ENCODE measurements around the gene SPEM1.
"Not testable (repeated sequence)": the region's sequence is repeated elsewhere in the genome, so short reads cannot be mapped to it uniquely, and the experiment has no call there.

Gene SPEM1

GRCh38 chr17:7466639-7467341 lies 46.7 kb downstream of the SPEM1 start:
- Histone ChIP-seq H3K27ac (ENCODE audit: low read length) (peak overlapping the region; percentile 63), H3K4me3 (ENCODE audit: low read depth in 1 of 2, low read length in 2 of 2) (no peak overlapping the region), H3K4me1 (ENCODE audit: control insufficient read depth in 1 of 2, insufficient read depth in 2 of 2, low read length in 2 of 2) (peaks cover 10 to 38% of the 10 kb centered on the region in 2 donors), H3K9me3 (ENCODE audit: control insufficient read depth in 1 of 2, low read length in 2 of 2) (no peaks in the 10 kb centered on the region), H3K27me3 (ENCODE audit: low read depth, low read length) (no peaks in the 10 kb centered on the region), H3K36me3 (ENCODE audit: control insufficient read depth in 1 of 2, insufficient read depth in 2 of 2, low read length in 2 of 2) (peaks cover 5 to 34% of the 10 kb centered on the region in 2 donors)

GRCh38 chr17:7467498-7467897 lies 47.4 kb downstream of the SPEM1 start:
- Histone ChIP-seq H3K27ac (ENCODE audit: low read length) (no peak overlapping the region), H3K36me3 (ENCODE audit: control insufficient read depth in 1 of 2, insufficient read depth in 2 of 2, low read length in 2 of 2) (peaks cover 5 to 30% of the 10 kb centered on the region in 2 donors), H3K4me3 (ENCODE audit: low read depth in 1 of 2, low read length in 2 of 2) (no peak overlapping the region), H3K4me1 (ENCODE audit: control insufficient read depth in 1 of 2, insufficient read depth in 2 of 2, low read length in 2 of 2) (peaks cover 10 to 40% of the 10 kb centered on the region in 2 donors), H3K27me3 (ENCODE audit: low read depth, low read length) (no peaks in the 10 kb centered on the region), H3K9me3 (ENCODE audit: control insufficient read depth in 1 of 2, low read length in 2 of 2) (no peaks in the 10 kb centered on the region)

- Histone ChIP-seq H3K27ac (ENCODE audit: low read length) (no peak overlapping the region), H3K4me3 (ENCODE audit: low read depth in 1 of 2, low read length in 2 of 2) (no peak overlapping the region), H3K27me3 (ENCODE audit: low read depth, low read length) (no peaks in the 10 kb centered on the region), H3K4me1 (ENCODE audit: control insufficient read depth in 1 of 2, insufficient read depth in 2 of 2, low read length in 2 of 2) (peaks cover 10 to 40% of the 10 kb centered on the region in 2 donors), H3K9me3 (ENCODE audit: control insufficient read depth in 1 of 2, low read length in 2 of 2) (no peaks in the 10 kb centered on the region), H3K36me3 (ENCODE audit: control insufficient read depth in 1 of 2, insufficient read depth in 2 of 2, low read length in 2 of 2) (peaks cover 5 to 22% of the 10 kb centered on the region in 2 donors)
Observed at GRCh38 chr17:7468290-7468689, 48.2 kb downstream of the SPEM1 start.

GRCh38 chr17:7468804-7469389 lies 48.8 kb downstream of the SPEM1 start:
- Histone ChIP-seq H3K36me3 (ENCODE audit: control insufficient read depth in 1 of 2, insufficient read depth in 2 of 2, low read length in 2 of 2) (peaks cover 3 to 16% of the 10 kb centered on the region in 2 donors), H3K4me1 (ENCODE audit: control insufficient read depth in 1 of 2, insufficient read depth in 2 of 2, low read length in 2 of 2) (peaks cover 10 to 42% of the 10 kb centered on the region in 2 donors), H3K4me3 (ENCODE audit: low read depth in 1 of 2, low read length in 2 of 2) (no peak overlapping the region), H3K27ac (ENCODE audit: low read length) (no peak overlapping the region), H3K27me3 (ENCODE audit: low read depth, low read length) (no peaks in the 10 kb centered on the region), H3K9me3 (ENCODE audit: control insufficient read depth in 1 of 2, low read length in 2 of 2) (no peaks in the 10 kb centered on the region)

GRCh38 chr17:7469843-7470242 lies 49.7 kb downstream of the SPEM1 start:
- not testable (repeated sequence) for H3K4me3 ChIP-seq (ENCODE audit: low read depth in 1 of 2, low read length in 2 of 2); H3K9me3 ChIP-seq (ENCODE audit: control insufficient read depth in 1 of 2, low read length in 2 of 2); H3K27me3 ChIP-seq (ENCODE audit: low read depth, low read length); H3K27ac ChIP-seq (ENCODE audit: low read length)
- H3K36me3 ChIP-seq (ENCODE audit: control insufficient read depth in 1 of 2, insufficient read depth in 2 of 2, low read length in 2 of 2) = peaks cover 0 to 15% of the 10 kb centered on the region in 2 donors
- H3K4me1 ChIP-seq (ENCODE audit: control insufficient read depth in 1 of 2, insufficient read depth in 2 of 2, low read length in 2 of 2) = peaks cover 10 to 42% of the 10 kb centered on the region in 2 donors

GRCh38 chr17:7470457-7470973 lies 50.4 kb downstream of the SPEM1 start:
- H3K9me3 ChIP-seq (ENCODE audit: control insufficient read depth in 1 of 2, low read length in 2 of 2); H3K4me3 ChIP-seq (ENCODE audit: low read depth in 1 of 2, low read length in 2 of 2); H3K27ac ChIP-seq (ENCODE audit: low read length); H3K27me3 ChIP-seq (ENCODE audit: low read depth, low read length): not testable (repeated sequence)
- Histone ChIP-seq H3K4me1 (ENCODE audit: control insufficient read depth in 1 of 2, insufficient read depth in 2 of 2, low read length in 2 of 2) (peaks cover 10 to 44% of the 10 kb centered on the region in 2 donors), H3K36me3 (ENCODE audit: control insufficient read depth in 1 of 2, insufficient read depth in 2 of 2, low read length in 2 of 2) (peaks cover 0 to 14% of the 10 kb centered on the region in 2 donors)

Measured in muscle layer of duodenum (tissue), 2 donors.